GM12878 (cell line): ENCODE results near the gene DTX3. TPM values are rescaled to one million over a fixed set of nuclear protein-coding genes. Genes with fewer than 3 reads are reported as not detected.

Source experiments
- ATAC-seq: fragments of 200-7000 bp; cut with Tn5 transposase; 3 replicates; pipeline ENCODE4 v1.9.1; 2020; ENCODE audit warnings: mild to moderate bottlenecking, moderate library complexity
- BruUV-seq: library from RNA; stranded (reverse); fragments of 400-500 nt; replicated peaks from 2 replicates; lab custom pipeline; 2021; lab: Mats Ljungman, UMichigan
- CTCF ChIA-PET: fragments of 300-600 bp; sonication (Branson Sonifier 250); formaldehyde crosslinking; extraction: SDS; loops from one replicate; lab custom pipeline; 2021; ENCODE audit warnings: inconsistent platforms; lab: Yijun Ruan, JAX
- POLR2A ChIA-PET: fragments of 350-600 bp; formaldehyde crosslinking; extraction: SDS; loops from one replicate; lab custom pipeline; 2021; ENCODE audit warnings: inconsistent platforms; lab: Charles Lee
- RAD21 ChIA-PET: fragments of 300-600 bp; sonication (Branson Sonifier 250); formaldehyde crosslinking; loops from one replicate; lab custom pipeline; 2023; ENCODE audit warnings: antibody characterized with exemption; ENCODE audit not compliant: unreplicated experiment; lab: Charles Lee
- SMC1A ChIA-PET: fragments of 300-600 bp; sonication (Branson Sonifier 250); formaldehyde crosslinking; loops from one replicate; lab custom pipeline; 2023; ENCODE audit not compliant: unreplicated experiment, uncharacterized antibody; lab: Charles Lee
- DNase-seq: peaks from one replicate; pipeline ENCODE4 v3.0.0-alpha.2; 2011; ENCODE audit warnings: low read depth, low spot score
- FAIRE-seq: peaks from 3 replicates; lab custom pipeline; 2011; peaks lifted over from hg19 to GRCh38; lab: Jason Lieb, UNC
- H2AFZ ChIP-seq: 2 replicates; pipeline ENCODE4 v1.6.0; 2011; ENCODE audit warnings: low read depth, low read length, control low read depth; ENCODE audit not compliant: control insufficient read depth
- H3K27ac ChIP-seq: 2 replicates; pipeline ENCODE4 v1.5.1; 2011; ENCODE audit warnings: control low read depth; ENCODE audit not compliant: control insufficient read depth, insufficient read depth
- H3K27me3 ChIP-seq, 2 experiments: replicated peaks in 1 of 2; 2 replicates each; pipeline versions ENCODE4 v1.6.0 to v1.6.1; 2011; ENCODE audit warnings: low read length in 1 of 2; ENCODE audit not compliant: control insufficient read depth in 2 of 2, insufficient read depth in 2 of 2
- H3K36me3 ChIP-seq, 2 experiments: 2 replicates each; pipeline ENCODE4 v1.5.1; 2011; ENCODE audit warnings: low read length in 1 of 2; ENCODE audit not compliant: control insufficient read depth in 2 of 2, insufficient read depth in 2 of 2
- H3K4me1 ChIP-seq: 2 replicates; pipeline ENCODE4 v1.6.1; 2011; ENCODE audit warnings: mild to moderate bottlenecking, low read length, moderate library complexity, mixed read lengths; ENCODE audit not compliant: control insufficient read depth, insufficient read depth
- H3K4me2 ChIP-seq: 2 replicates; pipeline ENCODE4 v1.6.0; 2011; ENCODE audit warnings: control low read depth; ENCODE audit not compliant: control insufficient read depth, insufficient read depth
- H3K4me3 ChIP-seq: fragments of 200-600 bp; sonication (generic); 2 replicates; pipeline ENCODE4 v1.5.1; 2016
- H3K79me2 ChIP-seq: 2 replicates; pipeline ENCODE4 v1.6.0; 2011; ENCODE audit warnings: low read length; ENCODE audit not compliant: control insufficient read depth, insufficient read depth
- H3K9ac ChIP-seq: 2 replicates; pipeline ENCODE4 v1.8.0; 2011; ENCODE audit warnings: low read length, control low read depth, mixed read lengths; ENCODE audit not compliant: control insufficient read depth, insufficient read depth
- H3K9me3 ChIP-seq: replicated peaks from 3 replicates; pipeline ENCODE4 v1.5.1; 2011; ENCODE audit warnings: mild to moderate bottlenecking, low read length; ENCODE audit not compliant: control insufficient read depth, insufficient read depth
- H4K20me1 ChIP-seq: 2 replicates; pipeline ENCODE4 v1.6.0; 2011; ENCODE audit not compliant: control insufficient read depth, insufficient read depth
- CTCF ChIP-seq, 3 experiments: IDR thresholded peaks in 2 of 3; conservative IDR thresholded peaks in 1 of 3; 2 replicates each; pipeline ENCODE4 v1.5.1; 2011; ENCODE audit warnings: low read depth in 3 of 3, low read length in 3 of 3, mild to moderate bottlenecking in 3 of 3, control low read depth in 2 of 3, moderate library complexity in 2 of 3, inconsistent platforms in 1 of 3, mixed read lengths in 1 of 3; ENCODE audit not compliant: control insufficient read depth in 2 of 3, insufficient read depth in 1 of 3; ENCODE audit errors: extremely low read depth in 1 of 3
- FOS ChIP-seq: IDR thresholded peaks from 3 replicates; pipeline ENCODE4 v1.6.1; 2011; ENCODE audit warnings: borderline replicate concordance; ENCODE audit not compliant: insufficient read length; ENCODE audit errors: extremely low read depth
- IRF3 ChIP-seq: fragments of 450-650 bp; IDR thresholded peaks from 2 replicates; pipeline ENCODE4 v1.6.1; 2014; ENCODE audit warnings: mild to moderate bottlenecking
- NKRF ChIP-seq: fragments of 450-650 bp; conservative IDR thresholded peaks from 2 replicates; pipeline ENCODE4 v1.6.1; 2017; ENCODE audit warnings: mild to moderate bottlenecking, moderate library complexity
- NR2C1 ChIP-seq: fragments of 450-650 bp; IDR thresholded peaks from 2 replicates; pipeline ENCODE4 v1.6.1; 2017; ENCODE audit warnings: antibody characterized with exemption, mild to moderate bottlenecking, moderate library complexity
- SMAD5 ChIP-seq: IDR thresholded peaks from 2 replicates; pipeline ENCODE4 v1.6.1; 2016; ENCODE audit warnings: antibody characterized with exemption, low read depth
- SUZ12 ChIP-seq: fragments of 200-600 bp; sonication (generic); IDR thresholded peaks from one replicate; pipeline ENCODE4 v1.6.1; 2018; ENCODE audit warnings: antibody characterized with exemption, mild to moderate bottlenecking; ENCODE audit not compliant: unreplicated experiment
- USF2 ChIP-seq: IDR thresholded peaks from 2 replicates; pipeline ENCODE4 v1.6.1; 2011; ENCODE audit warnings: low read depth, low read length, improper control_type of control experiment, borderline replicate concordance
- ZNF207 ChIP-seq: fragments of 450-650 bp; IDR thresholded peaks from 2 replicates; pipeline ENCODE4 v1.6.1; 2014; ENCODE audit warnings: antibody characterized with exemption, mild to moderate bottlenecking, borderline replicate concordance
- ZNF274 ChIP-seq: IDR thresholded peaks from one replicate; pipeline ENCODE4 v1.8.0; 2011; ENCODE audit not compliant: insufficient read length, insufficient read depth
- ZNF622 ChIP-seq: fragments of 450-650 bp; IDR thresholded peaks from 2 replicates; pipeline ENCODE4 v1.6.1; 2017; ENCODE audit warnings: mild to moderate bottlenecking, inconsistent platforms
- ZSCAN29 ChIP-seq: fragments of 450-650 bp; IDR thresholded peaks from 2 replicates; pipeline ENCODE4 v1.6.1; 2017; ENCODE audit warnings: mild to moderate bottlenecking, moderate library complexity
- WGBS: methylation state at CpG from one replicate; pipeline ENCODE4 v1.1.6; 2016; ENCODE audit warnings: low lambda C conversion rate; ENCODE audit not compliant: insufficient replicate concordance, insufficient coverage; ENCODE audit errors: missing lambda C conversion rate; 5-methylcytosine and 5-hydroxymethylcytosine counted together
- in situ Hi-C: fragments of 300-500 bp; cut with MboI; formaldehyde crosslinking; loops from 9 replicates; pipeline ENCODE4 v1.14.3; 2018; ENCODE audit warnings: mixed read lengths
- intact Hi-C: fragments of 100-400 bp; cut with micrococcal nuclease; formaldehyde crosslinking; loops from one replicate; pipeline ENCODE4 v1.14.2; 2022; ENCODE audit not compliant: unreplicated experiment
- polyA plus RNA-seq, 11 experiments: library from polyadenylated mRNA; depleted of rRNA in 4 of 11; unstranded in 6 of 11; stranded (reverse) in 5 of 11; fragments of >200 nt; fragmentation: Nextera tagmentation in 4 of 11; fragmentation: Illumina TruSeq in 1 of 11; extraction: Ambion mirVana in 4 of 11; extraction: Trizol in 1 of 11; gene quantifications; 1 replicate in 1 of 11; 2 replicates in 10 of 11; pipeline versions ENCODE4 v1.2.1 to v1.2.3, GENCODE V29; 2011 to 2016; ENCODE audit warnings: inconsistent platforms in 2 of 11, missing spikeins in 2 of 11, low read depth in 1 of 11
- total RNA-seq, 4 experiments: library from RNA; depleted of rRNA in 3 of 4; stranded (reverse); fragments of >200 nt in 3 of 4; fragmentation: Illumina TruSeq in 1 of 4; extraction: Trizol in 1 of 4; gene quantifications; 2 replicates each; pipeline versions ENCODE4 v1.2.1 to v1.2.3, GENCODE V29; 2013 to 2021

The DTX3 gene
- total and polyA plus RNA-seq, 10 of the 15 experiments (the other 5 are each of a cell fraction or from before 2014, with no cell fraction given): 1.1 to 13.6 (median 5.6) TPM

GRCh38 chr12:57623385-57623784 lies 18.8 kb downstream of the DTX3 start:
- in situ Hi-C loops (no loop called here), intact Hi-C loops (loop anchor here (5.0 kb wide), 1 partner anchor 166 kb away; the partner anchor contains the start of genes GLI1 and INHBE)
- Histone ChIP-seq H3K4me2 (no peak overlapping the region), H3K4me1 (peaks cover 6% of the 10 kb centered on the region), H3K36me3 (no peaks in the 10 kb centered on the region), H3K27me3 (peaks cover 33 to 35% of the 10 kb centered on the region in 2 experiments; a peak in 3 of 4 replicates), H3K79me2 (no peaks in the 10 kb centered on the region), H3K9me3 (no peaks in the 10 kb centered on the region), H3K4me3 (no peak overlapping the region), H4K20me1 (no peaks in the 10 kb centered on the region), H3K27ac (no peak overlapping the region), H2AFZ (no peak overlapping the region), H3K9ac (no peak overlapping the region)
- no peak for ATAC-seq
- RAD21 ChIA-PET: interaction anchor here (2.0 kb wide), 1 partner anchor 40 kb away, joined by 12 read pairs; no protein-coding TSS in a partner anchor
- FAIRE-seq: no peak
- POLR2A ChIA-PET: no interaction called here
- no peak for DNase-seq
- BruUV-seq: no TSS peak
- SMC1A ChIA-PET: interaction anchor here (1.0 kb wide), 1 partner anchor 11 kb away, joined by 3 read pairs; no protein-coding TSS in a partner anchor
- CTCF ChIA-PET: interaction anchor here (1.0 to 7.8 kb wide), 3 partner anchors 9 to 165 kb away, joined by 7 to 119 read pairs (median 12); no protein-coding TSS in a partner anchor
- 13% methylated on average over 2 of the region's 2 CpGs for WGBS
- TF ChIP-seq ZNF622 (no peak), NR2C1 (no peak), CTCF (IDR thresholded peaks at IDR 0.05 in 2 of 3, conservative IDR thresholded peaks at IDR 0.05 in 1 of 3; ENCODE audit: control insufficient read depth in 2 of 3, extremely low read depth in 1 of 3, insufficient read depth in 1 of 3, low read depth in 3 of 3, low read length in 3 of 3) (no peak), ZNF207 (no peak), ZNF274 (no peak), SUZ12 (no peak), IRF3 (no peak), SMAD5 (no peak), FOS (no peak), USF2 (no peak), NKRF (no peak), ZSCAN29 (no peak)
